ENCODE measurements around the gene TRERF1. TPM values are rescaled to one million over a fixed set of nuclear protein-coding genes. Genes with fewer than 3 reads are reported as not detected.
A peak's percentile ranks its signal among the peaks of the same experiment; 100 is the strongest.
"Not testable (repeated sequence)": the region's sequence is repeated elsewhere in the genome, so short reads cannot be mapped to it uniquely, and the experiment has no call there.

The TRERF1 gene
- total RNA-seq, 1 donor from 2014 or later: 37.3 TPM

GRCh38 chr6:42202131-42202915 is 249.4 kb downstream of the TRERF1 start:
- H3K4me1 Mint-ChIP-seq; H3K27me3 Mint-ChIP-seq; H3K9me3 Mint-ChIP-seq; intact Hi-C loops (cut with micrococcal nuclease); H3K4me3 Mint-ChIP-seq; DNase-seq; H3K27ac Mint-ChIP-seq: not testable (repeated sequence)
- peaks cover 27% of the 10 kb centered on the region for H3K36me3 Mint-ChIP-seq (ENCODE audit: low read depth)

- no peak for DNase-seq
- peaks cover 23% of the 10 kb centered on the region for H3K36me3 Mint-ChIP-seq (ENCODE audit: low read depth)
- intact Hi-C loops (cut with micrococcal nuclease): no loop called here
- H3K9me3 Mint-ChIP-seq: no peaks in the 10 kb centered on the region
- no peaks in the 10 kb centered on the region for H3K4me1 Mint-ChIP-seq
- H3K27me3 Mint-ChIP-seq: no peaks in the 10 kb centered on the region
- no peak overlapping the region for H3K27ac Mint-ChIP-seq
- H3K4me3 Mint-ChIP-seq: no peak overlapping the region
These were observed 250.3 kb downstream of the TRERF1 start for GRCh38 chr6:42201382-42201781.

DNA sequence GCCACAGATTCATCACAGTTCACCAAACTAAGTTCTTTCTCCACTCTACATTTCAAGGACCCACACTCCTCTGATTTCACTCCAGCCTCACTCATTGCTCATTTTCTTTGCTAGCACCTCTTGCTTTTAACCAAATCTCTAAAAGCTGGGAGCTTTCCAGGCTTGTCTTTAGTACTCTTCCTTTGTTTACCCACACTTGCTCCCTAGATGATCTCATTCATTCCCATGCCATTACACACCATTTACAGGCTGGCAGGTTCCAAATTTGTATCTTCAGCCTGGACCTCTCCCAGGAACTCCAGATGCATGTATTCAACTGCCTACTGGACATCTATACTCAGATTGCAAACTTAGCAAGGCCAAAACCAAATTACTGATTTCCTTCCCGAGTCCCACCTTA is 251.7 kb downstream of the TRERF1 start:
- no peaks in the 10 kb centered on the region for H3K4me1 Mint-ChIP-seq
- peak overlapping the region; percentile 12 for H3K27ac Mint-ChIP-seq
- intact Hi-C loops (cut with micrococcal nuclease): no loop called here
- peaks cover 17% of the 10 kb centered on the region for H3K36me3 Mint-ChIP-seq (ENCODE audit: low read depth)
- no peak for DNase-seq
- H3K27me3 Mint-ChIP-seq: no peaks in the 10 kb centered on the region
- H3K9me3 Mint-ChIP-seq: no peaks in the 10 kb centered on the region
- H3K4me3 Mint-ChIP-seq: no peak overlapping the region

DNA sequence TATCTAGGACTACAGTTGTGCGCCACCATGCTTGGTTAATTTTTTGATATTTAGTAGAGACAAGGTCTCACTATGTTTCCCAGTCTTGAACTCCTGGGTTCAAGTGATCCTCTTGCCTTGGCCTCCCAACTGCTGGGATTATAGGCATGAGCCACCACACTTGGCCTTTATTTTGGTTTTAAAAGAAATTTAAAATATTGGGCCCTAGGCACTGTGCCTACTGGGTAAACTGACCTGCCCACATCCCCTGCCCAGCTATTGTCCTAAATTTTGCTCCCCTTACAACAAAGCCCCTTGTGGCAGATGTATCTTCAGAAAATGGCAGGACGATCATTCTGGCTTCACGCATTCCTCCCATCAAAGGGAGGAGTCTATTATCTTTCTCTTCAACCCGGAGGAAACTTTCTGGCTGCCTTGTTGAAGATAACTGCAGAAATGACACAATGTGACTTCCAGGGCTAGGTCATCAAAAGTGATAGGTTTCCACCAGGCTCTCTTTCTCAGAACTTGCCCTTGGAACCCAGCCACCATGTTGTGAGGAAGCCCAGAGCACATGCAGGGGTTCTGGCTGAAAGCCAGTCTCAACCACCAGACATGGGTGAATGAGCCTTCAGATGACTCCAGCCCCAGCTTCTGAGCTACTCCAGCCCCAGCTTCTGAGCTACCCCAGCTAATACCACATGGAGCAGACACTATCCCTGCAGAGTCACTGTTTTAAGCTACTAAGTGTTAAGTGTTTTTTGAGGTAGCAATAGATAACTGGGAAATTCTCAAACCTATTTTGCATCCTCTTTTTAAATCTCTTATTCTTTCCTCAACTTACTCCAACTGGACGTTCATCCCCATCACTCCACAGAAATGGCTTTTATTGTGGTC is 252.4 kb downstream of the TRERF1 start:
- Mint-ChIP-seq H3K27ac (no peak overlapping the region), H3K4me3 (no peak overlapping the region), H3K4me1 (no peaks in the 10 kb centered on the region), H3K36me3 (ENCODE audit: low read depth) (peaks cover 11% of the 10 kb centered on the region), H3K9me3 (no peaks in the 10 kb centered on the region), H3K27me3 (no peaks in the 10 kb centered on the region)
- DNase-seq: no peak
- intact Hi-C loops (cut with micrococcal nuclease): no loop called here

DNA sequence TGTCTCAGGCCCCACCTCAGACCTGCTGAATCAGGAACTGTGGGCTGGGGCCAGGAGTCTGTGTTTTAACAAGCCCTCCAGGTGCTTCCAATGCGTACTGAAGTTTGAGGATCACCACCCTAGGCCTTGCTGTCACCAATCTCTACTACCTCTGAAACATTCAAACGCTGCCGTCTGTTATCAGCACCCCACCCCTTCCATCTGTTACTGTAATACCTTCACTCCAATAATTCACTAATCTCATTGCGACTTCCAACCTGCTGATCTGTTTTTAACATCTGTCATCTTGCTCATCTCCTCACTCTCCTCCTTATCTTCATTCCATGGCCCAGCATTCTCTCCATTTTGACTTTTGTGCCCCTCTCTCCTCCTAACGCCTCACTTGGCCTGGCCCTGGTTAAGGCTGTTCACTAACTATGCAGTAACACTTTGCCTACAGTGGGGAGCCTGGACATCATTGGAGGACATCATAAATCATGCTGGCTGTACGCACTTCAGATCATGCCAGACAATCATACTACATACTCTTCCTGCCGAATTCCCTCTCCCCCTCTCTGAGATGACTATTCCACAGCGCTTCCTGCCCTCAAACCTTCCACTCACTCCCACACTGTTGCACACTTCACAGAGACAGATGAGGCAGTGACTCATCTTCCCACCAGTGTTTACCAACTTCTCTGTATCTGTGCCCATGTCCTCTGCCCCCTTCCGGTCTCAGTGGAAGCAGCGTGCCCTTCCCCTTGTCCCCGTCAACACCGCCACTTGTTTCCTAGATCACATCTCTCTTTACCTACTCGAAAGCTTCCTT is 254.0 kb downstream of the TRERF1 start:
- no peak overlapping the region for H3K4me3 Mint-ChIP-seq

GRCh38 chr6:42195415-42195814 is 256.3 kb downstream of the TRERF1 start:
- intact Hi-C loops (cut with micrococcal nuclease): no loop called here
- Mint-ChIP-seq H3K36me3 (ENCODE audit: low read depth) (peaks cover 10% of the 10 kb centered on the region), H3K27ac (no peak overlapping the region), H3K4me1 (no peaks in the 10 kb centered on the region), H3K27me3 (no peaks in the 10 kb centered on the region), H3K9me3 (no peaks in the 10 kb centered on the region), H3K4me3 (no peak overlapping the region)
- no peak for DNase-seq

More for the DNA sequence above, 254.0 kb downstream of the TRERF1 start:
- Mint-ChIP-seq H3K27me3 (no peaks in the 10 kb centered on the region), H3K4me1 (no peaks in the 10 kb centered on the region), H3K36me3 (ENCODE audit: low read depth) (peaks cover 10% of the 10 kb centered on the region), H3K27ac (no peak overlapping the region), H3K9me3 (no peaks in the 10 kb centered on the region)
- DNase-seq: no peak
- intact Hi-C loops (cut with micrococcal nuclease): no loop called here

DNA sequence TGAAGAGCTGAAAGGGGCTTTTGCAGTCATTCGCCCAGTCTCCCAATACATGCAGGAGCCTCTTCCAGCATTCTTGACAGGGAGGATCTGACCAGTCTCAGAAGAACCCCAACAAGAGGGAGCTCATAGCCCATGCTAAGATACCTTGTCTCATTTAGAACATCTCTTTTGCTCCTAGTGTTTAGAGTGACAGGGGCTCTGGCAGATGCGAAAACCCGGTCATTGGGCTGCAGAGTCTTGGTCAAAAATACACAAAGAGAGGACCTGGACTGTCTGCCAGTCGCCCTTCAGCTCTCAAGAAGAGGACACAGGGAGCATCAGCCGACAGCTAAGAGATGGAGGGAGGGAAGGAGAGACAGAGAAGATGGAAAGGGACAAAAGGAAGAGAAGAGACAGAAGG is 257.7 kb downstream of the TRERF1 start:
- no peaks in the 10 kb centered on the region for H3K4me1 Mint-ChIP-seq
- H3K36me3 Mint-ChIP-seq (ENCODE audit: low read depth): no peaks in the 10 kb centered on the region
- no peak overlapping the region for H3K27ac Mint-ChIP-seq
- intact Hi-C loops (cut with micrococcal nuclease): no loop called here
- no peaks in the 10 kb centered on the region for H3K27me3 Mint-ChIP-seq
- H3K9me3 Mint-ChIP-seq: no peaks in the 10 kb centered on the region
- no peak for DNase-seq
- no peak overlapping the region for H3K4me3 Mint-ChIP-seq

GRCh38 chr6:42193491-42193894 is 258.2 kb downstream of the TRERF1 start:
- DNase-seq: no peak
- intact Hi-C loops (cut with micrococcal nuclease): no loop called here
- Mint-ChIP-seq H3K4me3 (no peak overlapping the region), H3K27ac (no peak overlapping the region), H3K36me3 (ENCODE audit: low read depth) (no peaks in the 10 kb centered on the region), H3K9me3 (no peaks in the 10 kb centered on the region), H3K4me1 (no peaks in the 10 kb centered on the region), H3K27me3 (no peaks in the 10 kb centered on the region)

DNA sequence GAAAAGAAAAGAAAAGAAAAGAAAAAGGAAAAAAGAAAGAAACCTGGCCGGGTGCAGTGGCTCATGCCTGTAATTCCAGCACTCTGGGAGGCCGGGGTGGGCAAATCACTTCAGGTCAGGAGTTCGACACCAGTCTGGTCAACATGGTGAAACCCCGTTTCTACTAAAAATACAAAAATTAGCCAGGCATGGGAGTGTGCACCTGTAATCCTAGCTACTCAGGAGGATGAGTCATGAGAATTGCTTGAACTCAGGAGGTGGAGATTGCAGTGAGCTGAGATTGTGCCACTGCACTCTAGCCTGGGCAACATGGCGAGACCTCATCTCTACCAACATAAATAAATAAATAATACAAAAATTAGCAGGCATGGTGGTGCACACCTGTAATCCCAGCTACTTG is 259.3 kb downstream of the TRERF1 start:
- H3K27me3 Mint-ChIP-seq; H3K4me1 Mint-ChIP-seq; H3K4me3 Mint-ChIP-seq; intact Hi-C loops (cut with micrococcal nuclease); H3K9me3 Mint-ChIP-seq; H3K27ac Mint-ChIP-seq; H3K36me3 Mint-ChIP-seq (ENCODE audit: low read depth); DNase-seq: not testable (repeated sequence)

GRCh38 chr6:42190554-42191183 is 261.1 kb downstream of the TRERF1 start:
- intact Hi-C loops (cut with micrococcal nuclease): no loop called here
- Mint-ChIP-seq H3K27ac (no peak overlapping the region), H3K9me3 (no peaks in the 10 kb centered on the region), H3K4me1 (no peaks in the 10 kb centered on the region), H3K4me3 (no peak overlapping the region), H3K27me3 (no peaks in the 10 kb centered on the region), H3K36me3 (ENCODE audit: low read depth) (no peaks in the 10 kb centered on the region)
- DNase-seq: no peak

- Mint-ChIP-seq H3K27me3 (no peaks in the 10 kb centered on the region), H3K36me3 (ENCODE audit: low read depth) (no peaks in the 10 kb centered on the region), H3K9me3 (no peaks in the 10 kb centered on the region), H3K4me3 (no peak overlapping the region), H3K27ac (no peak overlapping the region), H3K4me1 (no peaks in the 10 kb centered on the region)
- intact Hi-C loops (cut with micrococcal nuclease): no loop called here
- DNase-seq: no peak
These were observed 263.3 kb downstream of the TRERF1 start for GRCh38 chr6:42188406-42188805.

- no peaks in the 10 kb centered on the region for H3K9me3 Mint-ChIP-seq
- intact Hi-C loops (cut with micrococcal nuclease): no loop called here
- DNase-seq: no peak
- no peaks in the 10 kb centered on the region for H3K4me1 Mint-ChIP-seq
- H3K4me3 Mint-ChIP-seq: no peak overlapping the region
- no peaks in the 10 kb centered on the region for H3K36me3 Mint-ChIP-seq (ENCODE audit: low read depth)
- H3K27me3 Mint-ChIP-seq: no peaks in the 10 kb centered on the region
- no peak overlapping the region for H3K27ac Mint-ChIP-seq
These were observed 266.1 kb downstream of the TRERF1 start for GRCh38 chr6:42185597-42185996.

- H3K27ac Mint-ChIP-seq: no peak overlapping the region
- intact Hi-C loops (cut with micrococcal nuclease): no loop called here
- no peak overlapping the region for H3K4me3 Mint-ChIP-seq
- no peaks in the 10 kb centered on the region for H3K36me3 Mint-ChIP-seq (ENCODE audit: low read depth)
- H3K27me3 Mint-ChIP-seq: no peaks in the 10 kb centered on the region
- peaks cover 7% of the 10 kb centered on the region for H3K4me1 Mint-ChIP-seq
- no peak for DNase-seq
- H3K9me3 Mint-ChIP-seq: no peaks in the 10 kb centered on the region
These were observed 267.3 kb downstream of the TRERF1 start for GRCh38 chr6:42184475-42184874.

Data from activated CD4-positive, alpha-beta T cell treated with anti-CD3 and anti-CD28 coated beads, Interleukin-2, amount 10 ng/mL, durations not matched to agents 24 days and 14 days (primary cell).